Retinal pigment epithelial cell (primary cell): ENCODE results near the gene TVP23B.
"Not testable (repeated sequence)": the region's sequence is repeated elsewhere in the genome, so short reads cannot be mapped to it uniquely, and the experiment has no call there.

Experiments
- DNase-seq: peaks from one replicate; pipeline ENCODE4 v3.0.0-alpha.2; 2010; ENCODE audit warnings: low read depth
- H3K4me3 ChIP-seq: 2 replicates; pipeline ENCODE4 v1.5.1; 2011; ENCODE audit warnings: mild to moderate bottlenecking, low read length, control low read depth, moderate library complexity

The TVP23B gene

DNA sequence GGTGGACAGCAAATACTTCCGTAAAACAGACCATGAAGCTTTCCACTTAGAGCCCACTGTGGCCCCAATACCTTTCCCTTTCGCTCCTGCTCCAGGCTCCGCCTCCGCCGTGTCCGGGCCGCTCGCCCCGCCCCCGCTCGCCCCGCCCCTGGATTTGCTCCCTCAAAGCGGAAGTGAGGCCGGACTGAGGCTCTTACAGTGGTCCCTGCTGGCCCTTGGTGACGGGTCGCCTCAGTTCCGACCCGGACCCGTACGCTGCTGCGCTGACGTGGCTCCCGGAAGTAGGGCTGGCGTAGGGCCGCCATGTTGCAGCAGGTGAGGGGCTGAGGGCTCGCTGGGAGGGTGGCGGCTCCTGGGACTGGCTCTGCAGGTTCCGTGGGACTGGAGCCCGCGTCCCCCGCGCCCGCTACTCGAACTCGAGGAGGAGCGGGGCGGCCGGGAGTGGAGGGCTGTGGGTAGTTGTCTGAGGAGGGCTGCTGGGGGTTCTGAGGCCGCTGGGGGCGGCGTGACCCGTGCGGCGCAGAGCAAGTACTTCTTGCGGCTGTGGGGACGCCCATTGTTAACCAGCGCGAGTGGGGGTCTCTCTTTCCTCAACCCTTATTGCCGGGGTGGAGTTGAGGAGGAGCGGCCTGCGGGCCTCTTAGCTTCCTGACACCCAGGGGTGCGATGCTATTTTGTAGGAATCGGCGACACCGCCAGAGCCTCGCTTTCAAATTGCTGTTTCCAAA lies at the start of gene TVP23B:
Gene TVP23B, plus strand, starts transcription at position 193 of the 728 bp plus-strand sequence. Its CDS starts 111 bp downstream, at position 304.
- DNase-seq = peak; percentile 78
- H3K4me3 ChIP-seq = peak within 1 kb of the TSS; percentile 50

- not testable (repeated sequence) for H3K4me3 ChIP-seq, DNase-seq
Measured at GRCh38 chr17:18732438-18732837, 48.5 kb upstream of the TVP23B start.

GRCh38 chr17:18733350-18733749 lies 47.6 kb upstream of the TVP23B start:
- DNase-seq, H3K4me3 ChIP-seq: not testable (repeated sequence)

- DNase-seq, H3K4me3 ChIP-seq: not testable (repeated sequence)
Measured at GRCh38 chr17:18739616-18740391, 41.2 kb upstream of the TVP23B start.

DNA sequence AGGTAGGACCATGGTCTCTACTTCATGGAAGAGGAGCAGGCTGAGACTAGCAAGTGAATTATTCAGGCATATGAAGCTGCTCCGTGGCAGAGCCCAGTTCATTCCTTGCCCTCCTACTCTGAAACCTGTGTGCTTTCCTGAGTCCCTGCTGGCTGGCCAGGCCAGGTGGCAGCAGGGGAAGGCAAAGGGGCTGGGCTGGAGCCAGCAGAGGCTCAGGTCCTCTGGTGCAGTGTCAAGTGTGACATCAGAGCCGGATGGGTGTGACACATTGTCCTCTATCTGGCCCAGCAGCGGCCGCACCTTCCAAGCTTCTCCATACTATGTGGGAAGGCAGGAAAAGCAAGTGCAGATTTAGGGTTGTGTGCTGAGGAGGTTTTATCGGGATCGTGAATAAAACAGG lies 39.8 kb upstream of the TVP23B start:
- H3K4me3 ChIP-seq, DNase-seq: not testable (repeated sequence)

GRCh38 chr17:18743699-18744421 lies 37.1 kb upstream of the TVP23B start, which contains the start of gene FBXW10:
TSS of gene FBXW10 (plus strand) at chr17:18744054. CDS start at chr17:18744245, 191 bp downstream.
- H3K4me3 ChIP-seq = peak within 1 kb of the TSS; percentile 16
- not testable (repeated sequence) for DNase-seq

DNA sequence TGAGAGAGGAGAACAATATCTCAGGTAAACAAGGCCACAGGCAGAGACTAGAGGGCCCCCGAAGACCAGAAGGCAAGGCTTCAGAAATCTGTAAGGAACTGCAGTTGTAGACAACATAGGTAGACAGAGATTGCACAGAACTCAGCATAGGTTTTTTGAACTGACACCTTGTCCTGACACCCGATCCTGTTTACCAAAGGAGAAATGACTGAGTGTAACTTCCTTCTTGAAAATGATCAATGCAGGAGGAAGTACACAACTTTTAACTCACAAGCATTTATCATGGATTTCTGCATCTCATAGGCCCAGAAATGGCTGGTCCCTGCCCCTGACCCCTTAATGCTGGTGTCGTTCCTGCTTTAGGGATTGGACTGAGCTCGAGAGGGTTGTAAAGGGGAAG lies 36.3 kb upstream of the TVP23B start:
- not testable (repeated sequence) for DNase-seq

DNA sequence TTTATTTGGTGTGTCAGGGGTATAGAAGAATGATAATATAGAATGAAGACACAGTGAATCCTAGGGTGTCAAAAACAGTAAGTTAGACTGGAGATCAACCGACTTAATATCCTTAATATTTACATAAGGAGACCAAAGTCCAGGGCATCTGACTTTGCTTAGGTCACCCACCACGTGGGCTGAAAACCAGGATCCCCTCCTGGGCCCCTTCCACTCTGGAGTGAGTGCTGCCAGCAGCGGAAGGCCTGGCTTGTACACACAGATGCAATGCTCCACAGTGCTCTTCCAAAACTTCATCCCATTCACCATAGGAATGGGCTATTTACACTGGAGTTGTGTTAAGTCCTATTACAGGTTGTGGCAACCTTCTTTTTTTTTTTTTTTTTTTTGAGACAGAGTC lies 34.4 kb upstream of the TVP23B start:
- H3K4me3 ChIP-seq, DNase-seq: not testable (repeated sequence)

More for the DNA sequence above, 36.3 kb upstream of the TVP23B start:
- H3K4me3 ChIP-seq = not testable (repeated sequence)

DNA sequence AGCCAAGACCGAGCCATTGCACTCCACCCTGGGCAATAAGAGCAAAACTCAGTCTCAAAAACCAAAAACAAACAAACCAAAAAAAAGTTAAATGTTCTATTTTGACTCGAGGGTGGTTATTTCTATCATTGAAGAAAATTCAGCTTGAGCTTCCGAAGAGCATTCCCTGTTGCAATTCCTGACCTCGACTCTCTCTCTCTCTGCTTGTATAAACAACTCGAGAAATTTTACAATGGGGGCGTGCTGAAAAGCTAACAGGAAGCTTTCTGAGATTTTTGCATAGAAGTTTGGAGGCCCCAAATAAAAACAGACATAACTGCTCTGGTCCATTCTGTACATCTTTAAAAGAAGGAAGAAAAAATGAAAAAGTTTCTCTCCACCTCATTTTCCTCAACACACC lies 33.5 kb upstream of the TVP23B start:
- DNase-seq = not testable (repeated sequence)

DNA sequence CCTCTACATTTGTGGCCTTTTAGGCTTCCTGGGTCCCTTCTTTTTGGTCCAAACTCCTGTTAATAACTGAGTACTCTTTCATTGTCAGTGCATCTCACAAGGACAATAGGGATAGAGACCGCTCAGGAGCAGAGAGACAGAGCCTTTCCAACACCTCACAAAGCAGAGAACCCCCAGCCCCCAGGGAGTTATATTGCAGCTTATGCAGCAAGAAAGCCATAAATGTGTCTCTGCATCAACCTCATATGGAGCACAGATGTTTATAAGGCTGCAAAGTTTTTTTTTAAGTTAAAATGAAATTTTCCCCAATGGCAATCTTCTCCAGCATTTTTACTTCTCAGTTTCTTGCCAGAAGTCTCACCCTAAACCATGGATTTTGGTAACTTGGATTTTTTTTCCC lies 30.7 kb upstream of the TVP23B start:
- not testable (repeated sequence) for H3K4me3 ChIP-seq, DNase-seq

More for the DNA sequence above, 33.5 kb upstream of the TVP23B start:
- H3K4me3 ChIP-seq = not testable (repeated sequence)

DNA sequence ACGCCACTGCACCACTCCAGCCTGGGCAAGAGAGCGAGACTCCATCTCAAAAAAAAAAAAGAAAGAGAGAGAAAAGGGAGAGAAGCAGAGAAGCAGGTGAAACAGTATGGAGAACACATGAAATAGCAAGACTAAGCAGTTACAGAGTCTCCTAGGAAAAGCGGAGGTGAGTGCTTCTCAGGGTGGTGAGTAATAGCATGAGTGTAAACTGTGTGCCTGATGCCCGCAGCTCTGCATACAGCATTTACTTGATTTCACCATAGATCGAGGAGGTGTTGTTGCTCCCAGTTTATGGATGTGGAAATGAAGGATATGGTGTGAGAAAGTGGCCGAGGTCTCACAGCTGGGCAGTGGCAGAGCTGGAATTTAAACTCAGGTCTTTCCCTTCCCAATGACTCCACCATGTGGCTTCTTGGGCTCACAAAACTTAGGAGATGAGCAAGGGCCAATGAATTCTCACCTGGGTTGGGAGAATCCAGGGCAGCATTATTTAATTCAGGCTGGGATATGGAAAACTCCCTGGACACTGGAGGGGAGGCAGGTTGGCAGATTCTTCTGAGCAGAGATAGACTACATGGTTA lies 27.1 kb upstream of the TVP23B start:
- DNase-seq, H3K4me3 ChIP-seq: not testable (repeated sequence)

DNA sequence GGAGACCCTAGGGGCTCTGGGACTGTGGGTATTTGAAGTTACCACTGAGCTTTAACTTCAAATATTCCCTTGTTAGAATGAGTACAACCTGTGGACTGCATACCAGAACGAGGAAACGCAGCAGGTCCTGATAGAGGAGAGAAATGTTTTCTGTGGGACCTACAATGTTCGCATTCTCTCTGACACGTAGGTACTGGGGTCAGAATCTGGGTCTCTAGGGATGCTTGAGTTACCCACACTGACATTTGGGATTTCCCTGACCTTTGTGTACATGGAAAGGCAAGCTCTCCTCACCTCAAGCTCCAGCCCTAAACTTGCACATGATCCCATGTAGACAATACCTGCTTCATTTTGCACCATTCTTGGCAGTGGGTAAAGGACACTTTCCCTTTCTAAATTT lies 25.0 kb upstream of the TVP23B start:
- H3K4me3 ChIP-seq, DNase-seq: not testable (repeated sequence)

DNA sequence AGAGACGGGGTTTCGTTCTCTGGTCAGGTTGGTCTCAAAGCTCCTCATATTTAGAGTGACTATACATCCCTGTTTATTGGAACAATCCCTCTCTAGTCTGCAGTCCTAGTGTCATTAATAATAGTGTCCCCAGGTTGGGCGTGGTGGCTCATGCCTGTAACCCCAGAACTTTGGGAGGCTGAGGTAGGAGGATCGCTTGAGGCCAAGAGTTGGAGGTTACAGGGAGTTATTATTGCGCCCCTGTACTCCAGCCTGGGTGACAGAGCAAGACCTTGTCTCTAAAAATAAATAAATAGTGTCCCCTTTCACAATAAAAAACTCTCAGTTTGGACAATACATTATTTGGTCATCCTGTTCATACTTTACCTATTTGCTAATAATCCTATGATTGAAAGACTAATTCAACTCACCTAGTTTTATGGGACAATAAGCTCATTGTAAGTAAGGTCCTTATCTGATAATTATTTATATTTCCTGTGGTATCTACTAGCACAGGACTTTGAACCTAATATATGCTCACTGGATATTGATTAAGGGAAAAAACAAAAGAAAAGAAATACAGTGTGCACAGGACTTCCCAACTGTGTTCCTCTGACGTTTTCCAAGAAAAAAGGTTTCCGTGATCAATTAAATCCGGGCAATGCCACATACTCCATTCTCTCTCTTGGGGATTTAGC lies 23.5 kb upstream of the TVP23B start:
- DNase-seq = not testable (repeated sequence)

DNA sequence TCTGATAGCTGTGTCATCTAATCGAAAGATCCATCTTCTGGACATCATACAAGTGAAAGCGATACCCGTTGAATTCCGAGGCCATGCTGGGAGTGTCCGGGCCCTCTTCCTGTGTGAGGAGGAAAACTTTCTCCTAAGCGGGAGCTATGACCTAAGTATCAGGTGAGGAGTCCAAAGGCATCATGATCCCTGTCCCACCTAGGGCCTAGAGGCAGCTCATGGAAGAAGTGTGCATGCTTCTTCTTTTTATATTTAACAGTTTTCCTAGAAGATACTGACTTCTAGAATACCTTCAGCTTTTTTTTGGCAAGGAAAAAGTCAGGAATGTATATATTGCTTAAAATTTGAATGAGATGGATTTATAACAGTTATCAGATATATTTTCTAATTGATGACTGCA lies 22.6 kb upstream of the TVP23B start:
- not testable (repeated sequence) for DNase-seq, H3K4me3 ChIP-seq

More for the DNA sequence above, 23.5 kb upstream of the TVP23B start:
- not testable (repeated sequence) for H3K4me3 ChIP-seq

- H3K4me3 ChIP-seq, DNase-seq: not testable (repeated sequence)
Measured at GRCh38 chr17:18760221-18760620, 20.8 kb upstream of the TVP23B start.

DNA sequence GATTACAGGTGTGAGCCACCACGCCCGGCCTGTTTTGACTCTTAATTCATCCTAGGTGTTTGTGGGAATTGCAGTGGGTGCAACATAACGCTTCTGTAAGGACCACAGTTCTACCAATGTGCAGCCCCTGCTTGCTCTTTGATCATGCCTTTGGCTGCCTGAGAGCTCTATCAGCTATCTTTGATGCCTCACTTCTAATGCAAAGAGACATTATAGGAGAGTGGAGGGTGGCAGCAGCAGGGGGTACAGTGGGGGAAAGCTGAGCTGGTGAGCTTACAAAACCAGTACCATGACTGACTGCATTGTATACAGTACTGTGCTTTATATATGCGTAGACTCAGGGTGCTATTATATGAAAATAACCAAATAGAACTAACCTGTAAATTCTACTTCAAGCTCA lies 10.4 kb upstream of the TVP23B start:
- not testable (repeated sequence) for DNase-seq, H3K4me3 ChIP-seq

GRCh38 chr17:18771066-18771465 lies 9.9 kb upstream of the TVP23B start:
- H3K4me3 ChIP-seq = not testable (repeated sequence)
- peak; percentile 53 for DNase-seq
